Skeletal muscle tissue (tissue), 2 donors: ENCODE data around the gene ZNF398. TPM values are rescaled to one million over a fixed set of nuclear protein-coding genes. Genes with fewer than 3 reads are reported as not detected.

Experiments used
- small RNA-seq: library from RNA; depleted of rRNA; stranded (forward); fragments of <200 nt; gene quantifications from one replicate; pipeline ENCODE3, GENCODE V24; 2014
- total RNA-seq: library from RNA; depleted of rRNA; stranded (reverse); fragments of >200 nt; gene quantifications from one replicate; pipeline ENCODE4 v1.2.3, GENCODE V29; 2014

ZNF398 gene
- total RNA-seq, 1 donor from 2014 or later = 9.4 TPM

Small RNA genes within 50 kb of the gene (small RNA-seq; reads per million reads assigned to genes)
- gene AC004890.1 = not detected
- gene RN7SL521P = 0.76 reads per million, percentile 73 among the genes with 10 or more reads in this experiment

Other genes starting within 250 kb of the ZNF398 start
- 61.1 TPM for gene PDIA4, start 118.9 kb upstream of the ZNF398 start, total RNA-seq
- 6.3 TPM for gene ZNF786, start 56.7 kb upstream of the ZNF398 start, total RNA-seq
- 5.2 TPM for gene ZNF425, start 21.1 kb upstream of the ZNF398 start, total RNA-seq
- gene ZNF282, start 48.1 kb downstream of the ZNF398 start, total RNA-seq = 22.4 TPM
- gene ZNF212, start 92.2 kb downstream of the ZNF398 start, total RNA-seq = 4.2 TPM
- gene ZNF783, start 114.7 kb downstream of the ZNF398 start, total RNA-seq = 8.9 TPM